ENCODE results near the gene CD48.
"Not testable (repeated sequence)": the region's sequence is repeated elsewhere in the genome, so short reads cannot be mapped to it uniquely, and the experiment has no call there.

The CD48 gene

GRCh38 chr1:160692390-160692789, 19.2 kb downstream of the CD48 start:
- H3K27ac ChIP-seq (ENCODE audit: low read depth, low read length); H3K36me3 ChIP-seq (ENCODE audit: control insufficient read depth, insufficient read depth, low read length); H3K27me3 ChIP-seq (ENCODE audit: control insufficient read depth, insufficient read depth, low read length); H3K4me3 ChIP-seq (ENCODE audit: low read depth, low read length); H3K4me1 ChIP-seq (ENCODE audit: control insufficient read depth, insufficient read depth, low read length); H3K9ac ChIP-seq (ENCODE audit: low read length); H3K9me3 ChIP-seq (ENCODE audit: control insufficient read depth, insufficient read depth, low read depth, low read length): not testable (repeated sequence)

GRCh38 chr1:160685266-160685665, 26.4 kb downstream of the CD48 start:
- peaks cover 17% of the 10 kb centered on the region for H3K9me3 ChIP-seq (ENCODE audit: control insufficient read depth, insufficient read depth, low read depth, low read length)
- H3K4me3 ChIP-seq (ENCODE audit: low read depth, low read length), result no peak overlapping the region
- H3K9ac ChIP-seq (ENCODE audit: low read length), result no peak overlapping the region
- no peaks in the 10 kb centered on the region for H3K27me3 ChIP-seq (ENCODE audit: control insufficient read depth, insufficient read depth, low read length)
- peaks cover 4% of the 10 kb centered on the region for H3K4me1 ChIP-seq (ENCODE audit: control insufficient read depth, insufficient read depth, low read length)
- no peak overlapping the region for H3K27ac ChIP-seq (ENCODE audit: low read depth, low read length)
- no peaks in the 10 kb centered on the region for H3K36me3 ChIP-seq (ENCODE audit: control insufficient read depth, insufficient read depth, low read length)

DNA sequence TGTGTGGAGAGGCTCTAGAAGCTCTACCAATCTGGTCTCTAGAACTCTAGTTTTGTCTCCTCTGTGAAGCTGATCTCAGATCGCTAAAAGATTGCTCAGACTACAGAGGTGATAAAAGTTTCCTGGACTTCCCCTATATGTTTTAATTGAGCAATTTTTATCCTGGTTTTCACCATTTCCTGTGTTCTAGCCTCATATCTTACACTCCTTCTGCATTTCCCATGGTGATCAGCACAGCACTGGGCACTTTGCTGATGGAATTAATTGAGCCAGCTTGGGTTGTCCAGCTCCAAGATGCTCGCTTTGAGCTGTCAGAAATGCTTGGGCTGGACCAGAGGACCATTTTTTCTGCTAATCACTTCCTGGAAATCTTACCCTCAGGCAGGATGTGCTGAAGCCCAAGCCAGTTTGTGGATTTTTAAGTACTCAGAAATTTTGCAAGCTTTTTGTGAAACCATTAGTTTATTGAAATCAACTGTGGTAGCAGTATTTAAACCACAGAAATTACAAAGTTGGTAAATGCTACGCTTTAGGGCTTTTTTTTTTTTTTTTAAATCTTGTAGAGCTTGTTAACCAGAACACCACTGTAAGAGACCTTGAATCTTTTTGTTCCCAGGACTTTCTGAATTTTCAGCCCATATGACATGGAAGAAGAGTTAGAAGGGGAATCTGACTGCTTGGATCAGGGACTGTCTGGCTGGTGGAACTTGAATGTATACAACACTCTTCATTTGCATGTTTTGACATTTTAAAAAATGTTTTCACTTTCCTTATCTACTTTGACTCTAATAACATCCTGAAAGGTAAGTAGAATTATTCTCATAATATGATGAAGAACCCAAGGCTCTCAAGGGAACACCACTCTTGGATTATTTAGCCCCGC, 28.4 kb downstream of the CD48 start:
- H3K27ac ChIP-seq (ENCODE audit: low read depth, low read length), result no peak overlapping the region

GRCh38 chr1:160681891-160682140, 29.8 kb downstream of the CD48 start:
- Histone ChIP-seq H3K36me3 (ENCODE audit: control insufficient read depth, insufficient read depth, low read length) (no peaks in the 10 kb centered on the region), H3K27me3 (ENCODE audit: control insufficient read depth, insufficient read depth, low read length) (no peaks in the 10 kb centered on the region), H3K4me3 (ENCODE audit: low read depth, low read length) (no peak overlapping the region), H3K9me3 (ENCODE audit: control insufficient read depth, insufficient read depth, low read depth, low read length) (peaks cover 14% of the 10 kb centered on the region), H3K27ac (ENCODE audit: low read depth, low read length) (no peak overlapping the region), H3K9ac (ENCODE audit: low read length) (no peak overlapping the region), H3K4me1 (ENCODE audit: control insufficient read depth, insufficient read depth, low read length) (peaks cover 4% of the 10 kb centered on the region)

More for the DNA sequence above, 28.4 kb downstream of the CD48 start:
- Histone ChIP-seq H3K4me3 (ENCODE audit: low read depth, low read length) (no peak overlapping the region), H3K27me3 (ENCODE audit: control insufficient read depth, insufficient read depth, low read length) (no peaks in the 10 kb centered on the region), H3K4me1 (ENCODE audit: control insufficient read depth, insufficient read depth, low read length) (peaks cover 4% of the 10 kb centered on the region), H3K36me3 (ENCODE audit: control insufficient read depth, insufficient read depth, low read length) (no peaks in the 10 kb centered on the region), H3K9ac (ENCODE audit: low read length) (no peak overlapping the region), H3K9me3 (ENCODE audit: control insufficient read depth, insufficient read depth, low read depth, low read length) (peaks cover 17% of the 10 kb centered on the region)

- Histone ChIP-seq H3K4me3 (ENCODE audit: low read depth, low read length) (no peak overlapping the region), H3K4me1 (ENCODE audit: control insufficient read depth, insufficient read depth, low read length) (peaks cover 4% of the 10 kb centered on the region), H3K9me3 (ENCODE audit: control insufficient read depth, insufficient read depth, low read depth, low read length) (peaks cover 11% of the 10 kb centered on the region), H3K9ac (ENCODE audit: low read length) (no peak overlapping the region), H3K27me3 (ENCODE audit: control insufficient read depth, insufficient read depth, low read length) (no peaks in the 10 kb centered on the region), H3K36me3 (ENCODE audit: control insufficient read depth, insufficient read depth, low read length) (no peaks in the 10 kb centered on the region), H3K27ac (ENCODE audit: low read depth, low read length) (no peak overlapping the region)
Measured at GRCh38 chr1:160681066-160681890, 30.3 kb downstream of the CD48 start.

DNA sequence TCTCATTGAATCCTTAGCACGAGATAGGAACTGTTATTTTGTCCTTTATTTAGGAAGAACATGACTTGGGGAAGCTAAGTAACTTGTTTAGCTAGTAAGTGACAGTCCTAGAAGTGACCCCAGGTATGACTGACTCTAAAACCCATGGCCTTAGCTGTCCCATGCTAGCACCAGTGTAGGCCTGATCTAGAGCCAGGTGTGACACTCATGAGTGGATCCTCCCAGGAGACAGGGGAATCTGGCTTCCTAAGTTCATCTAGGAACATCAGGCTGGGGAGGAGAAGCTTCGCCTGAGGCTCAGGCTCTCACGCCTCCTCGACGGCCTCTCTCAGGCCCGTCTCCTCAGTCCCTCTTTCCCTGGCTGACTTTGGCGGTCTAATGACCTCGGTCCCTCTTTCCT, 31.2 kb downstream of the CD48 start:
- H3K9ac ChIP-seq (ENCODE audit: low read length), result no peak overlapping the region
- H3K4me3 ChIP-seq (ENCODE audit: low read depth, low read length), result no peak overlapping the region
- 0 out of 2 replicates have a peak, but pooled peaks cover 2% of the 10 kb centered on the region for H3K9me3 ChIP-seq (ENCODE audit: control insufficient read depth, insufficient read depth, low read depth, low read length)
- no peaks in the 10 kb centered on the region for H3K36me3 ChIP-seq (ENCODE audit: control insufficient read depth, insufficient read depth, low read length)
- no peaks in the 10 kb centered on the region for H3K27me3 ChIP-seq (ENCODE audit: control insufficient read depth, insufficient read depth, low read length)
- H3K27ac ChIP-seq (ENCODE audit: low read depth, low read length), result no peak overlapping the region
- peaks cover 11% of the 10 kb centered on the region for H3K4me1 ChIP-seq (ENCODE audit: control insufficient read depth, insufficient read depth, low read length)

- Histone ChIP-seq H3K9me3 (ENCODE audit: control insufficient read depth, insufficient read depth, low read depth, low read length) (no peaks in the 10 kb centered on the region), H3K4me1 (ENCODE audit: control insufficient read depth, insufficient read depth, low read length) (peaks cover 14% of the 10 kb centered on the region), H3K27me3 (ENCODE audit: control insufficient read depth, insufficient read depth, low read length) (no peaks in the 10 kb centered on the region), H3K36me3 (ENCODE audit: control insufficient read depth, insufficient read depth, low read length) (no peaks in the 10 kb centered on the region), H3K27ac (ENCODE audit: low read depth, low read length) (no peak overlapping the region), H3K9ac (ENCODE audit: low read length) (no peak overlapping the region), H3K4me3 (ENCODE audit: low read depth, low read length) (no peak overlapping the region)
Measured at GRCh38 chr1:160679893-160680292, 31.7 kb downstream of the CD48 start.

GRCh38 chr1:160676869-160677597, 34.6 kb downstream of the CD48 start:
- Histone ChIP-seq H3K9me3 (ENCODE audit: control insufficient read depth, insufficient read depth, low read depth, low read length) (no peaks in the 10 kb centered on the region), H3K36me3 (ENCODE audit: control insufficient read depth, insufficient read depth, low read length) (no peaks in the 10 kb centered on the region), H3K27me3 (ENCODE audit: control insufficient read depth, insufficient read depth, low read length) (no peaks in the 10 kb centered on the region), H3K4me1 (ENCODE audit: control insufficient read depth, insufficient read depth, low read length) (peaks cover 42% of the 10 kb centered on the region), H3K4me3 (ENCODE audit: low read depth, low read length) (no peak overlapping the region), H3K9ac (ENCODE audit: low read length) (no peak overlapping the region), H3K27ac (ENCODE audit: low read depth, low read length) (no peak overlapping the region)

DNA sequence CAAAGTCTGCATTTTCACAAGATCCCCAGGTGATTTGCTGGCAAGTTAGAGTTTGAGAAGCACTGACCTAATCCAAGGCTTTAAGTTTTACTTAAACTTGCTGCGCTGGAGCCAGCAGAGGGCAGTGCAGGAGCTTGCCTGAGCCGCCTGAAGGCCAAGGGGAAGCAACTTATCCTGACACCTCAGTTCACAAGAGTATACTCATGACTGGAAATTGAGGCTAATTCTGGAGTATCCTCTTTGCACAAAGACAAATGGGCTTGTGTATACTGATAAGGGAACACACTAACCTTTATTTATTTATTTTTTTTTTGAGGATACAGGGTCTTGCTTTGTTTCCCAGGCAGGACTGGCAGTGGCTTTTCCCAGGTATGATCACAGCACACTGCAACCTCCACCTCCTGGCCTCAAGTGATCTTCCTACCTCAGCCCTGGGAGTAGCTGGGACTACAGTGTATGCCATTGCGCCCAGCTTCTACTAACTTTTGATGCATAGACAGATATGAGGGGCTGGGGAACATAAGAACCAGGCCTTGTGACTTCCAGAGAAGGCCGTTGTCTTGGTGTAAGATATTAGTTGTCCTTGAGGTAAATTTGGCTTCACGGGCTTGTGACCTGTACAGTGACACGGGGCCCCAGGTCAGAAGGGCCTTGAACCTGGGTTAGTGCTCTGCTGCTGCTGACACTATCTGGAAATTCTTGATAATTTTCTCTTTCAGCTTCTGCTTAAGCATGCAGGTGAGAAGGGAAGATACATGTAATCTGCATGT, 35.8 kb downstream of the CD48 start:
- peaks cover 48% of the 10 kb centered on the region for H3K4me1 ChIP-seq (ENCODE audit: control insufficient read depth, insufficient read depth, low read length)
- no peaks in the 10 kb centered on the region for H3K9me3 ChIP-seq (ENCODE audit: control insufficient read depth, insufficient read depth, low read depth, low read length)
- H3K27ac ChIP-seq (ENCODE audit: low read depth, low read length), result no peak overlapping the region
- no peak overlapping the region for H3K4me3 ChIP-seq (ENCODE audit: low read depth, low read length)
- H3K27me3 ChIP-seq (ENCODE audit: control insufficient read depth, insufficient read depth, low read length), result no peaks in the 10 kb centered on the region
- H3K36me3 ChIP-seq (ENCODE audit: control insufficient read depth, insufficient read depth, low read length), result no peaks in the 10 kb centered on the region
- H3K9ac ChIP-seq (ENCODE audit: low read length), result no peak overlapping the region

DNA sequence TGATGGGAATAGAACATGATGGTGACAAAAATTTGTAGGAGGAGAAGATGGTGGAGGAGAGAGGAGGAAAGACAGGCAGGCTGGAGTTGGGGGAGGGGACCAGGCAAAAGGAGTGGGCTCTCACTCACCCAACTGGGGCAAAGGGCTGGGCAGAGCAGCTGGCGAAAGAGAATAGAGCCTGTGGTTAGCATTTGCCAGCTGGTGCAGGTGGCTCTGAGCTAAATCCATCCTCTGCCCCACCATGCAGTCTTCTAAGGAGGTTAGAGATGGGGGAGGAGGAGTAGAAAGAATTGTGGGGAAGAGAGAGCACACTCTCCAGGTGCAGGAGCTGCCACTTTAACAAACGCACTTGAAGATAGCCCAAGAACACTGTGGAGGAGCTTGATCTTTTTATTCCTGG, 37.2 kb downstream of the CD48 start:
- H3K9me3 ChIP-seq (ENCODE audit: control insufficient read depth, insufficient read depth, low read depth, low read length), result peaks cover 5% of the 10 kb centered on the region
- no peak overlapping the region for H3K4me3 ChIP-seq (ENCODE audit: low read depth, low read length)
- H3K9ac ChIP-seq (ENCODE audit: low read length), result no peak overlapping the region
- H3K27me3 ChIP-seq (ENCODE audit: control insufficient read depth, insufficient read depth, low read length), result no peaks in the 10 kb centered on the region
- no peak overlapping the region for H3K27ac ChIP-seq (ENCODE audit: low read depth, low read length)
- no peaks in the 10 kb centered on the region for H3K36me3 ChIP-seq (ENCODE audit: control insufficient read depth, insufficient read depth, low read length)
- peaks cover 48% of the 10 kb centered on the region for H3K4me1 ChIP-seq (ENCODE audit: control insufficient read depth, insufficient read depth, low read length)
